Activated T-cell treated with anti-CD3 and anti-CD28 coated beads for 4 hours (primary cell): ENCODE data around the gene TFDP2.
A peak's percentile ranks its signal among the peaks of the same experiment; 100 is the strongest.

Experiments used
- DNase-seq: peaks from one replicate; pipeline ENCODE4 v3.0.0-alpha.2; 2020

TFDP2 gene

DNA sequence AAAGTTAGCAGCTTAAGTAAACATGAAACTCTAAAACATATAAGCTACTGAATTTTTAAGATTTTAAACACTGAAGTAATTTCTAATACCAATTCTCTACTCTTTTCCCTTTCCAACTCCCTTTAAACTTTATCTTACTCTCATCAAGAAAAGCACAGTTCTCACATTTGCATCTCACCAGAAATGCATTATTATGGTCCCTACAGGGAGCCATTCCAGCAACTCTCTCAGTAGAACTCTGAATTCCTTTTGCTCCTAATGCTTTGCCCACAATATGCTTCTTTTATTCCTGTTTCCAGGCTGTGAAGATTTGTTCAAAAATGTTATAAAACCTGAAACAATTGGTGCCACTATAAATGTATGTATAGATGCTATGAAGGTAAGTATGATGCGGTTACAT lies 83.4 kb downstream of the TFDP2 start:
- DNase-seq: no peak

DNA sequence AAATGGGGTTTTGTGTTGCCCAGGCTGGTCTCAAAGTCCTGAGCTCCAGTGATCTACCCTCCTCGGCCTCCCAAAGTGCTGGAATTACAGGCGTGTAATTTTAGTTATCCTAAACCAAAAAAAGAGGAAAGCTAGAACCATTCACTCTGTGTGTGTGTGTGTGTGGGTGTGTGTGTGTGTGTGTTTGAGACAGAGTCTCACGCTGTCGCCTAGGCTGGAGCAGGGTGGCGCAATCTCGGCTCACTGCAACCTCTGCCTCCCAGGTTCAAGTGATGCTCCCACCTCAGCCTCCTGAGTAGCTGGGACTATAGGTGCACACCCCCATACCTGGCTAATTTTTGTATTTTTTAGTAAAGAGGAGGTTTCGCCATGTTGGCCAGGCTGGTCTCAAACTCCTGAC lies 84.0 kb downstream of the TFDP2 start:
- DNase-seq: no peak

DNA sequence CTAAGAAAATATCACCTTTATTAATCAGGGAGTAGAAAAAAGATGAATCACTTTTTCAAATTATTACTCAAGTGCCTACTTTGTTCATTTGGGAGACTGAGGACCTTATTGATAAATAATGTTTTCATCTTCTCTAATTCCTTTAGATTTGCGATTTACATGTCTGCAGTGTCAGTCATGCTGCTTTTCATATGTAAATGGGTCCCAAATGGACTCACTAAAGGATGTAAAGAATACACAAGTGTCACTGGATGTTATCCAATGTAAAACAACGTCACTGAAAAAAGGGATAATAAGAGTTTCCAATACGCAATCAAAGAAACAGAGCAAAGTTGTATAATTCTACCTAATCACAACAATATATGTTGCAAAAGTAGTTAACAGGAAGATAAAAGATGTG lies 84.9 kb downstream of the TFDP2 start:
- DNase-seq: no peak

DNA sequence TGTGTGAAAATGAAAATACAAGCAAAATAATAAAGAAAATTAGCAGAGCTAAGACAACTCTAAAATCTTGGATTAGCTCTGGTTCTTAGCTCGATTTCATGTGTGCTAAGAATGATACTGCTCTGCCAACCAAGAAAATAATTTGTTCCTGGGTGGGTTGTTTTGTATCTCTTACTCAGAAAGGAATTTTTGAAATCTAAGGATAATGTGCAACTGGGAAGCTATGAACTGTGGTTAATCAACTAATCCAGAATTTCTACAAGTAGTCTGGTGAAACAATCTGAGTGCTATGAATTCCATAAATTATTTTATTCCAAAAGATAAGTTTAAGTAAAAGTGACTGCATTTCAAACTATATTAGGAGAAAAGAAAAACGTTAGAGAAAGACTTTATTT lies 92.0 kb downstream of the TFDP2 start:
- no peak for DNase-seq

DNA sequence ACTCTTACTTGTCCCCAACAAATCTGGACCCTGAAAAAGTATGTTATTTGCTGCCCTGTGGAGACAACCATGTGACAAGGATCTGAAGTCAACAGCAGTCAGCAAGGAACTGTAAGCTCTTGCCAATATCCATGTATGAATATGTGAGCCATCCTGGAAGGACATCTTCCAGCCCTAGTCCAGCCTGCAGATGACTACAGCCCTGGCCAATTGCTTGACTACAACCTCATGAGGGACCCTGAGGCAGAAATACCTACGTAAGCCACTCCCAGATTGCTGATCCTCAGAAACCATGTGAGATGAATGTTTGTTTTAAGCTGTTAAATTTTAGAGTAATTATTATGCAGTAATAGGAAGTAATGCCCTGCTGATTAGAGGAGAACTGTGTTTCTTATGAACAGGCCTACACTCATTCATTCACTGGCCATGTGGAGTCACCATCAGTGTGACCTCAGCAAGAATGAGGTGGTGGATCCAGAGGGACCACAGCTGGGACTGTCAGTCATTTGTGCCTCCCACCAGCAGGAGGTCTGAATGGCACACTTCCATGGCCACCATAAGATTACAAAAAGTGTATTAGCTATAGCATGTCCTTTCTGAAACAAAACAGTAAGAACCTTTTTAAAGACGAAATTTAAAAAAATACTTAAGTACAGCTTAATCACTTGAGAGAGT lies 92.6 kb downstream of the TFDP2 start:
- DNase-seq: no peak

DNA sequence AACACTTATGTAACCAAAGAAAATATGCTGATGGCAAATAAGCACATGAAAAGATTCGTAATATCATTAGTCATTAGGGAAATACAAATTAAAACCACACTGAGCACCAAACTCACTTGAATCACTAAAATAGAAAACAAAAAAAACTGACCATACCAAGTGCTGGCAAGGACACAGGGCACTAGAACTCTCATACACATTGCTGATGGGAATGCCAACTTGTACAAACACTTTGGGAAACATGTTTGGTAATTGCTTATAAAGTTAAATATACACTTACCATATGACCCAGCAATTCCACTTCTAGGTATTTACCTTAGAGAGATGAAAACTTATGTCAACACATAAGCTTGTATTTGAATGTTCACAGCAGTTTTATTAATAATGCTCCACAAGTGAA lies 95.5 kb downstream of the TFDP2 start:
- no peak for DNase-seq

DNA sequence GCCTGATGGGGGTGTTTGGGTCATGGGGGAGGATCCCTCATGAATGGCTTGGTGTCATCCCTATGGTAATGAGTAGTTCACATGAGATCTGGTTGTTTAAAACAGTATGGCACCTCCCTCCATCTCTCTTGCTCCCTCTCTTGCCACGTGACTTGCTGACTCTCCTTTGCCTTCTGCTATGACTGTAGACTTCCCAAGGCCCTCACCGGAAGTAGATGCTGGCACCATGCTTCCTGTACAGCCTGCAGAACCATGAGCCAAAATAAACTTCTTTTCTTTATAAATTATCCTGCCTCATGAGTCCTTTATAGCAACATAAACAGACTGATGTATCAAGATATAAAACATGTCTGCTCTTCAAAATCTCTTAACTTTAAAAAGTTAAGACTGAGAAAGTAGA lies 96.1 kb downstream of the TFDP2 start:
- no peak for DNase-seq

DNA sequence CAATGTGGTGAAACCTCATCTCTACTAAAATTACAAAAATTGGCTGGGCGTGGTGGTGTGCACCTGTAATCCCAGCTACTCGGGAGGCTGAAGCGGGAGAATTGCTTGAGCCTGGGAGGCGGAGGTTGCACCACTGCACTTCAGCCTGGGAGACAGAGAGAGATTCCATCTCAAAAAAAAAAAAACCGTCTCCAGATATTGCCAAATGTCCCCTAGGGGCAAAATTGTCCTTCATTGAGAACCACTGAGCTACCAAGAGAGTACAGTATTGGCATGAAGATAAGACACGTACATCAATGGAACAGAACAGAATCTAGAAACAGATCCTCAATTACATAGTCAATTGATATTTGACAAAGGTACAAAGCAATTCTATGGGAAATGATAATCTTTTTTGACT lies 98.0 kb downstream of the TFDP2 start:
- no peak for DNase-seq

DNA sequence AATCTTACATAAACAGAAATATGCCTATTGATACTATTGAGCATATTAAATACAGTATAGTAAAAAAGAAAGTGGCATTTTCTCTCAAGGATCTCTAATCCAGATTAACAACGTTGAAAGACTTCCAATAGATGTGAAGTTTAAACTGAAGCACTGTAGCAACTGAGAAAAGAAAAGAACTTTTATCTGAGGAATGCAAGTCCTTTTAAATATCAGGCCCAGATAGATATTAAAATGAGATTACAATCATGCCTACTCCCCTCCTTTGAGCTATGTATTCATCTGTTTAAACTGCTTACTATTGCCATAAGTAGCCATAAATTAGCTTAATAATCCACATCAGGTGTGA lies 102.3 kb downstream of the TFDP2 start:
- no peak for DNase-seq

DNA sequence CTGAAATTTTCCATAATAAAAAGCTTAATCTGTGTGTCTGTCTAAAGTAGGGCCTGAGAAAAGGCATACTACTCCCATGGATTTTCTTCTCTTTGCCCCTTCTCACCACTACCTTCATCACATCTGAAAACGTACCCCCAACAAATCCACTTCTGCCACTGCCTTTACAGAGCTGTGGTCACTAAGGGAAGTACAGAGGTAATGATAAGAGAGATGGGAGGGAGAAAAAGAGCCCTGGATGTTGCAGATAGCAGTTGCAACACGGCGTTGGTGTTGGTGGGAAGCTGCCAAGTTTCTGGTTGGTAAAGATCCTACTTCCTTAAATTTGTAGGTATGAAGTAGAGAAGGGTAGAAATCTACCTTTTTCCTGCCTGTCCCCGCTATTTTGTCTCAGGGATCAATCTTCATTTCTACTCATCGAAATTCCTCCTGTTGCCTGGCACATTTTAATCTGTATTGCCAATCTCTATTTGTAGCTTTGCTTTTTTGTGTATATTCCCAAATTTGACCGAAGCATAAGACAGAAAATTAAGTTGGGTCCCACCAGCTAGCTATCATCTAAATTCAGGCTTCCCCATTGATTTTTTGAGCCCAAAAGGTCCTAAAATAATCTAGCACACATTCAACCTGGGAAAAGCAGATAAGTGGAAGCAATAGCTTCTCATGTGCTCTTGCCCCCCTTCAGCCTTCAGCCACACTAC lies 102.9 kb downstream of the TFDP2 start:
- DNase-seq: no peak

DNA sequence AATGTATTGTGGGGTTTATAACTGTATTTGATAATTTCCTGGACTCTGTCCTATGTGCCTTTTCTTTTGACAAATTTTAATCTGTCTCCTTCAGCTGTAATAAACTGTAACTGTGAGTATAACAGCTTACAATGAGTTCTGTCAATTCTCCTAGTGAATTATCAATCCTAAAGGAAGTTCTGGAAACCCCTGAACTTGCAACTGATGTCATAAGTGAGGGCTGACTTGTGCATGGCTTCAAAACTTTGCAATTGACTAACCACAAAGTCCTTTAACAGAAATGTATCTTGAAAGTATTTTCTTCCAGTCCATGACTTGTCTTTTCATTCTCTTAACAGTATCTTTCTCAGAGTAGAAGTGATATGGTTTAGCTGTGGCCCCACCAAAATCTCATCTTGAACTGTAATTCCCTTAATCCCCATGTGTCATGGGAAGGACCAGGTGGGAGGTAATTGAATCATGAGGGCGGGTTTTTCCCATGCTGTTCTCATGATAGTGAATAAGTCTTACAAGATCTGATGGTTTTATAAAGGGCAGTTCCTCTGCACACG lies 108.3 kb downstream of the TFDP2 start:
- no peak for DNase-seq

DNA sequence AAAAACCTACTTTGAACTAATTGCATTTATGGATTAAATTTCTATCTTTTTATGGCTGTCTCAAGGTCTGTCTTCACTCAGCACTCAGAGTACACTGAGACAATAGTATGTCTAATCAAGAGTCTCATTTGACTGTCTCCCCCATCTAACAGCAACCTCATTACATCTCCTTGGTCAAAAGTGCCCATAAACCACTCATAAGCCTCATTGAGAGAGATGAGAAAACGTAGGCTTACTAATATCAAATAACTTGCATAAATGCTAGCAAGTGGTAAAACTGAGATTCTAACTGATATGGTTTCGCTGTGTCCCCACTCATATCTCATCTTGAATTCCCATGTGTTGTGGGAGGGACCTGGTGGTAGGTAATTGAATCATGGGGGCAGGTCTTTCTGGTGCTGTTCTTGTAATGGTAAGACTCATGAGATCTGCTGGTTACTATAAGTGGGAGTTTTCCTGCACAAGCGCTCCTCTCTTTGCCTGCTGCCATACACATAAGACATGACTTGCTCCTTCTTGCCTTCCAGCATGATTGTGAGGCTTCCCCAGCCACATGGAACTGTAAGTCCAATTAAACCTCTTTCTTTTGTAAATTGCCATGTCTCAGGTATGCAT lies 113.9 kb downstream of the TFDP2 start:
- no peak for DNase-seq

DNA sequence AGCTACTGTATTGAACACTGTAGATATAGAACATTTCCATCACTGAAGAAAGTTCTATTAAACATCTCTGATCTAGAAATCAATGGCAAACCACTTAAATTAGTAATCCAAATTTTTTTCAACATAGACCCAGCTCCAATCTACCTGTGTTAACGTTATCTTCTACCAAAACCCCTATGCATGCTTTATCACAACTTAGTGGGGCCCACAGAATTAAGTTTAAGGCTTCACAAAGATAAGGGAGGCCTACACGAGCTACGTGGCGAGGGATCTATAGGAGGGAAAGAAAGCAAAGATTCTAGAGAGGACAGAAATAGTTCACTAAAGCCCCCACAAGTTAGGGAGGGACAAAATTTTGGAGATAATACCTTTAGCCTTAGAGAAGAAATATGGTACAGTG lies 116.1 kb downstream of the TFDP2 start:
- no peak for DNase-seq

DNA sequence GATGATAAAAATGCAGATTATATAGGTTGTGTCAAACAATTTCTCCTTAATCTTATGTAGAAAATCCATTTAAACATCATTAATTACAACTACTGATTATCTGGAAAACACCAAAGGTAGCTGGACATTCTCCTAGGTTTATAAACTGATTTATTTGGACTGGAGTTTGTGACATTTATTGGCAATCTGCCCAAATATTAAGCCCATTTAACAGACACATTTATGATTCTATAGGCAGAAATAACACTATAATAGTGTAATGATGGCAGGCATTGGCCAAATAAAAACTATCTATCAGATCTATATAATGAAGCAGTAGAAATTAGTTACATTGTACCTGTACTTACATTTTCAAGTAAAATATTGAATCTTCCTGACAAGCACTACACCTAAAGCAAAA lies 117.8 kb downstream of the TFDP2 start:
- no peak for DNase-seq

DNA sequence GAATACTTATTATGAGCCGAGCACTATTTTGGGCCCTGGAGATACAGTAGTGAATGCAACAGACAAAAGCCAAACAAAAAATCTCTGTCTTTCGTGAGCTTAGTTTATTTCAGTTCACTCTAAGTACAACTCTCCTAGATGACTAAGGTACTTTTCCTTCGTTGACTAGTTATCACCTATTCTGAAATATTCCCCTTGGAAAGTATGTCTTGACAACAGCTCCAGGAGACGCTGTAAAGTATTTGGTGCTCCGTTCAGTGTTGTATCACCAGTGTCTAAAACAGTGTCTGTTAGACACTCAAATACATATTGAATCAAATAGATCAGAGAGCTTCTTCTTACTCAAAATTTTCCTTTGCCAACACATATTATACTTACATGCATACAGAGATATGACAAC lies 119.6 kb downstream of the TFDP2 start:
- DNase-seq: no peak

DNA sequence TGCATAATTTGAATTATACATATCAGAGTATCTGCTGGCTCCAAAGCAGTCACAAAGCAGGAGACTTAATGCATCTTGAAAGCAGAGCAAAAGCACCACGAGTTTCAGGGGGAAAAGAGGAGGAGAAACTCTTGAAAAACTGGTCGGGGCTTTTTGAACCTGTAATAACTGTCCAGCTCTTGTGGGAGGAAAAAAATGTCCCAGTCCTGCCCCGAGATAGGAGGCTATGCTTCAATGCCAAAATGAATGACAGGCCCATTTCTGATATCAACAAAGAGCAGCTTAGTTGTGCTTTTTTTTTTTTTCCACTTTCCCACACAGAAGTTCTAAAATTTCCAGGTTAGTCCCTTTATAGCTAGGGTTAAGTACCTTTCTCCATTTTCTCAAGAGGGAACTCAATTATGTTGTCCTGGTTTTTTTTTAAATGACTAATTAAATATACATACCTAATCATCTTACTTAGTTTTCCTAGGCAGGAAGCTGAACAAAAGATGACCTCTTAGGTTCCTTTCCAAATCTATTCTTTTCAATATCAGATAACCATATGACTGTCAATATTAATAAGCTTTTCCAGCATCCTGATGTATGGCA lies 120.2 kb downstream of the TFDP2 start:
- no peak for DNase-seq

DNA sequence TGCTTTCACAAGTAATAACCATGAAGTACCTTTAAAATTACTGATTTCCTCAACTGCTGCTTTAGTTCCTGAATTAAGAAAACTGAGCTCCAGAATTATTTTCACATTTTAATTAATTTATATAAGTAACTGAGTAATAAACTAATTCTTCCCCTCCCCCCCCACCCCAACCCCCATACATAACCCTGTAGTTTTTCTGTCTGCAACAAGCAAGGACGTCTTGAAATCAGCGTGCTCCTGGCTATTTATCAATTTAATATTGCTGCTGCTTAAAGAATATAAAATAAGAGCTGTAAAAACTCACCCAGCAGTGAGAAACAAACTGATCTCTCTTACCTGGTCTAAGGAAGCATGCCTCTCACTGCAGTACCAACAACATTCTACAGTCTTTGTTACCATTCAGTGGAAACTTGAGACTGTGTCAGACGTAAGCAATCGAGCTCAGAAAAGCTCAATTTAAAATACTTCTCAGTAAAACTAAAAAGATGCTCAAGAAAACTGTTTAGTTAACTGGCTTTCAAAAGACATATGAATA lies 121.0 kb downstream of the TFDP2 start:
- peak; percentile 5 for DNase-seq

DNA sequence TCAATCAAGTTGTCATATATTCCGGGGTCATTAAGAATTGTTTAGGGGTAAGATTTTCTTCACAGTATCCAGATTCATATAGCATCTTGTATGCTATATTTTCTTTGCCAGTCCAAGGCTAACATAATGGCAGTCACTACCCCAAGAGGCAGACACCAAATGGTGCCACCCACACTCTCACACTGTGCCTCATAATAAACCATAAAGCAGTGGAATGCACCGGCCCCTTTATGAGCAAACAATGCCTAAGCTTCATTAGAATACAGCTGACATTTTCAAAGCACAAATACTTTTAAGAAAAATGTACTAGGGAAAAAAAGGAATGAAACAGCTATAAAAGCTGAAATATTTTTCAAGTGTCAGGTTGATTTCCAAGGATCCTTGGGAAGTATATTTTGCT lies 121.6 kb downstream of the TFDP2 start:
- peak; percentile 11 for DNase-seq

DNA sequence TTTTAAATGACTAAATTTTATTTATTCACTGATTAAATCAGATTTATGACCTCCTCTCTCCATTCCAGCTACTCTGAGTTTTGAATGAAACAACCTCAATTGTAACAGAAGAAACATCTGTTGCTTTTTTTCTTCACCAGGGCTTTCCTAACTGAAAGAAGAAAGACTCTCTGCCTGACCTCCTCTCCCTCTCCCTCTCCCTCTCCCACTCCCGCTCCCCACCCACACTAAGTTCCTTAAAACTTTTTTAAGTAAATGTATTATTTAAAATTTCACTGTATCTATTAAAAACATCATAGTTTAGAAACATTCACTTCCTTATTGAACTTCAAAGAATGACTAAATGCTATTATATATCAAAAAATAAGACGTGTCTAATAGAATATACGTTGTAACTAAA lies 122.0 kb downstream of the TFDP2 start:
- no peak for DNase-seq

DNA sequence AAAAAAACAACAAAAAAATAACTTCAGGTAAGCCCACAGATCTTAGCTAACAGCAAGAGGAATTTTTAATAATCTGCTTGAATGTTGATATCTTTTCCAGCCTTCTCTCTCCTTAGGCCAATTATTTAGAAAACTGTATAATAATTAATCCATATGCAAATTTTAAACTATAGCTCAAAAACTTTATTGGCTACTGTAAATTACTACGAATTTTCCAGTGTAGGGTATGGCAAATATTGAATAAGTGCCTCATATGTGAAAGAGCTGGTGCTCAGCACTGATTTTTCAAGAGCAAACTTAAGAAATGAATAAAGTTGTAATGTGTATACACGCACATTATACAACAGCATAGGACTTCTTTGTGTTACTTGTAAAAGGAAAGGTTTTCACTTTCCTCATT lies 123.0 kb downstream of the TFDP2 start:
- DNase-seq: no peak

DNA sequence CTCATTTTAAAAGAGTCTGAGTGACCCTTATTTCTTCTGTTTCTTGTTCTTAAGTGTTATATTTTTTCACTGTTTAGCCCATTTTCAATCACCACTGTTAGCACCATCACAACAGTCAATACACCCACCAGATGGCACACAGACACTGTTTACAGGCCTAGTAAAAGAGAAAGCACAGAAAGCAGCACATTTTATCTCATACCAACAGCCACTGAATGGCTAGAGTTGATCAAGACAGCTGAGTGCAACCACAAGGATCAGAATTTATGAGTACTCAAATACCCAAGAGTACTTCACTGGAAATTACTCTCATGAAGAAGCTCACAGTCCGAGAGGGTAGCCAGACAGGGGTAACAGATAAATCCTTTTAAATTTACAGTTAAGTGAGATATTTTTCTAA lies 127.0 kb downstream of the TFDP2 start:
- DNase-seq: no peak

DNA sequence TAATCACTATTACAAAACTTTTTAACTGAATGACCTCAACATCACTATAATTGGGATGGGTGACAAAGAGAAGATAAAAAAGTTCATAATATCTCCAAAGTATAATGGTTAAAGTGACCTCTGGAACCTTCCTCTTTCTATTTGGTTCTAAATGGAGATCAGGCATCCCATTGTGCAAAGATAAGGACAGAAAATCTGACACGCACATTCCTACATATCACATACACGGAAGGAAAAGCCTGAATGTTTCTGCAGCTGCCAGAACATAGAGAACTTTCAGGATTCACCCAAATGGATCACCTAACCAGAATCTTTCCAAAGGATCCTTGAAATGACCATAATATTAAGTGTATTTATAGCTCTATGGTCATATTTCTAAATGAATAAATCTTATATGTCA lies 128.2 kb downstream of the TFDP2 start:
- no peak for DNase-seq

DNA sequence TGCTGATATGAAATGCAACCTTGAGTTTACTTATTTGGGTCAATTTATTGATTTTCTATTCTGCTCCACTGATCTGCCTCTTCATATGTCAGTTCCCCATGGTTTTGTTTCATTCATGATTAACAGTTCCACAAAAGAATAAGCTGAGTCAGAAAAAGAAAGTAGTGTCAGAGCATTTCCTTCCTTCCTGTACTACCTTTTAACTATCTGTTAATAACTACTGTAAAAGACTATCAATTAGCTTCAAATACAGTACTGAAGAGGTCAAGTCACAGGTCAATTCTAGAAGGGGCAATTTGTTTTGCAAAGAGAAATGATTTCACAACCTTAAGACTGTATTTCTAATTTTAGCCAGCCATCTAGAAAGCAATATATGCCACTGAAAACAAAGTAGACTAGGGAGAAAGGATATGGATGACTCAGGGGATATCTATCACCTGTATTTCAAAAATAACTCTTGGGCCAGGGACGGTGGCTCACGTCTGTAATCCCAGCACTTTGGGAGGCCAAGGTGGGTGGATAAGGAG lies 129.5 kb downstream of the TFDP2 start:
- no peak for DNase-seq

DNA sequence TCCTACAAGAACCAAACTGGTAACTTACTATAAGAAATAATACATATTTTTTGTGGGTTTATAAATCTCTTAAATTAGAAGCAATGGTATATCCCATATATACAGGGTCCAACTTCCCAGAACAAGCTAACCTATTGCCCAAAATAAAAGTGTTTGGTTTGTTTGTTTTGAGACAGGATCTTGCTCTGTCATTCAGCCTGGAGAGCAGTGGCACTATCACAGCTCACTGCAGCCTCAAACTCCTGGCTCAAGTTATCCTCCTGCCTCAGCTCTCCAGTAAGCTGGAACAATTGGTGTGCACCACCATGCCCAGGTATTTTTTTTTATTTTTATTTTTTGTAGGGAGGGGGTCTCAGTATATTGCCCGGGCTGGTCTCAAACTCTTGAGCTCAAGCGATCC lies 135.4 kb downstream of the TFDP2 start:
- DNase-seq: no peak
